ENCODE results near the gene CUL2. TPM values are rescaled to one million over a fixed set of nuclear protein-coding genes. Genes with fewer than 3 reads are reported as not detected.

CUL2 gene
- total RNA-seq, 1 experiment from 2014 or later = 36.1 TPM

- ChIA-PET RAD21 (ENCODE audit: low non-redundant PET in 1 of 2, low total read pairs in 2 of 2, uncharacterized antibody in 2 of 2, unreplicated experiment in 2 of 2) (no interaction called here), CTCF (interaction anchor here (1.1 kb wide), 1 partner anchor 153 kb away, joined by 3 read pairs; no protein-coding TSS in a partner anchor), POLR2A (no interaction called here)
- DNase-seq (ENCODE audit: low read depth, low spot score) (no peak), ATAC-seq (no peak)
- Histone ChIP-seq H3K4me3 (replicated peaks in 1 of 2; ENCODE audit: low read depth in 1 of 2, low read length in 2 of 2) (peak overlapping the region in 1 of 2 experiments; percentile 15; a peak in 2 of 4 replicates), H3K4me1 (ENCODE audit: control insufficient read depth in 1 of 2, insufficient read depth in 2 of 2, low read length in 2 of 2) (peaks cover 46 to 53% of the 10 kb centered on the region in 2 experiments), H3K79me2 (ENCODE audit: insufficient read depth, low read length) (no peaks in the 10 kb centered on the region), H3K27me3 (ENCODE audit: insufficient read depth, low read length) (no peaks in the 10 kb centered on the region), H3K9ac (ENCODE audit: low read length) (peak overlapping the region; percentile 18; the same call in 1 of the 2 replicates), H3K4me2 (ENCODE audit: low read length) (peak overlapping the region; percentile 70), H3K27ac (ENCODE audit: low read depth, low read length) (peak overlapping the region; percentile 81), H3K36me3 (ENCODE audit: control insufficient read depth in 1 of 2, insufficient read depth in 2 of 2, low read length in 2 of 2) (no peaks in the 10 kb centered on the region; a peak in 1 of 4 replicates), H2AFZ (ENCODE audit: low read depth, low read length, poor library complexity, severe bottlenecking) (no peak overlapping the region), H3K9me2 (ENCODE audit: insufficient read depth) (no peaks in the 10 kb centered on the region), H4K20me1 (ENCODE audit: insufficient read depth) (no peaks in the 10 kb centered on the region), H3K9me3 (ENCODE audit: control insufficient read depth in 1 of 2, insufficient read depth in 1 of 2, low read depth in 1 of 2, low read length in 2 of 2) (no peaks in the 10 kb centered on the region)
- intact Hi-C loops (cut with micrococcal nuclease) = no loop called here
- TF ChIP-seq SP1 (IDR thresholded peaks at IDR 0.05; ENCODE audit: low read depth) (peak; percentile 30; the same call in 1 of the 2 replicates), YY1 (IDR thresholded peaks at IDR 0.05; ENCODE audit: extremely low read depth, insufficient replicate concordance, low read depth, low read length) (no peak), FOSL1 (IDR thresholded peaks at IDR 0.05; ENCODE audit: low read depth) (no peak), MAX (IDR thresholded peaks at IDR 0.05) (no peak), SRF (IDR thresholded peaks at IDR 0.05; ENCODE audit: low read depth) (no peak), POLR2AphosphoS5 (IDR thresholded peaks at IDR 0.05; ENCODE audit: low read depth, low read length) (no peak), CTCF (IDR thresholded peaks at IDR 0.05 in 2 of 3, conservative IDR thresholded peaks at IDR 0.05 in 1 of 3; ENCODE audit: borderline replicate concordance in 1 of 3, insufficient read depth in 1 of 3, low read depth in 2 of 3, low read length in 2 of 3) (no peak), POLR2A (IDR thresholded peaks at IDR 0.05; ENCODE audit: borderline replicate concordance, extremely low read depth, insufficient read depth, insufficient read length) (no peak), ELF1 (IDR thresholded peaks at IDR 0.05; ENCODE audit: borderline replicate concordance, low read depth) (no peak), CBX3 (IDR thresholded peaks at IDR 0.05; ENCODE audit: low read depth) (0 out of 2 replicates have a peak, but pooled peaks have one; percentile 18), ZFX (IDR thresholded peaks at IDR 0.05) (no peak), CEBPB (IDR thresholded peaks at IDR 0.05; ENCODE audit: low read depth) (no peak), TCF7L2 (IDR thresholded peaks at IDR 0.05; ENCODE audit: borderline replicate concordance, extremely low read depth, insufficient read depth, insufficient read length) (no peak), ZNF274 (IDR thresholded peaks at IDR 0.05; ENCODE audit: low read depth, low read length) (no peak), EGR1 (IDR thresholded peaks at IDR 0.05; ENCODE audit: low read depth) (no peak), EZH2 (IDR thresholded peaks at IDR 0.05) (no peak)
- no TSS peak for BruUV-seq (replicated peaks)
These were observed 47.4 kb downstream of the CUL2 start for GRCh38 chr10:35042783-35043182.

All from HCT116 (cell line).